Activated CD4-positive, alpha-beta T cell treated with anti-CD3 and anti-CD28 coated beads for 36 hours (primary cell): ENCODE results near the gene RPRD2. TPM values are rescaled to one million over a fixed set of nuclear protein-coding genes. Genes with fewer than 3 reads are reported as not detected.

ENCODE experiments used
- ATAC-seq: fragments of 200-7000 bp; cut with Tn5 transposase; one replicate; pipeline ENCODE4 v1.10.0; 2021; ENCODE audit warnings: mild to moderate bottlenecking, moderate library complexity
- CTCF ChIA-PET: fragments of 350-600 bp; sonication (Branson Sonifier 250); formaldehyde crosslinking; loops from one replicate; lab custom pipeline; 2021; ENCODE audit warnings: antibody characterized with exemption; lab: Charles Lee
- POLR2A ChIA-PET: fragments of 350-600 bp; sonication (Branson Sonifier 250); formaldehyde crosslinking; loops from one replicate; lab custom pipeline; 2021; ENCODE audit warnings: antibody characterized with exemption, inconsistent platforms; lab: Charles Lee
- DNase-seq: peaks from one replicate; pipeline ENCODE4 v3.0.0-alpha.2; 2020
- H3K27ac Mint-ChIP-seq: one replicate; pipeline ENCODE4 v1.8.0; 2021; ENCODE audit warnings: mixed read lengths
- H3K27me3 Mint-ChIP-seq: one replicate; pipeline ENCODE4 v1.8.0; 2021; ENCODE audit warnings: mixed read lengths
- H3K36me3 Mint-ChIP-seq: one replicate; pipeline ENCODE4 v1.8.0; 2021; ENCODE audit warnings: low read depth, mixed read lengths
- H3K4me1 Mint-ChIP-seq: one replicate; pipeline ENCODE4 v1.8.0; 2021; ENCODE audit warnings: mixed read lengths
- H3K4me3 Mint-ChIP-seq: one replicate; pipeline ENCODE4 v1.8.0; 2021; ENCODE audit warnings: mild to moderate bottlenecking, moderate library complexity, mixed read lengths
- H3K9me3 Mint-ChIP-seq: one replicate; pipeline ENCODE4 v1.8.0; 2021; ENCODE audit warnings: low read depth, mixed read lengths
- intact Hi-C, 2 experiments: fragments of 100-400 bp; cut with DNase I in 1 of 2; cut with micrococcal nuclease in 1 of 2; formaldehyde crosslinking; loops; one replicate each; pipeline versions ENCODE4 v1.14.2 to v1.15.1; 2022 to 2024; cut with DNase I, micrococcal nuclease
- total RNA-seq, 2 experiments: library from RNA; stranded (reverse); gene quantifications; one replicate each; pipeline ENCODE4 v1.2.3, GENCODE V29; 2021

Gene RPRD2
- total RNA-seq, 2 experiments from 2014 or later = 24.4 to 32.2 TPM

- ChIA-PET POLR2A (no interaction called here), CTCF (interaction anchor here (0.6 kb wide), 1 partner anchor 9 kb away, joined by 3 read pairs; no protein-coding TSS in a partner anchor)
- H3K4me1 Mint-ChIP-seq = peaks cover 66% of the 10 kb centered on the region
- ATAC-seq (no peak), DNase-seq (no peak)
- H3K27me3 Mint-ChIP-seq = no peaks in the 10 kb centered on the region
- no peak overlapping the region for H3K27ac Mint-ChIP-seq
- intact Hi-C loops = no loop called here
- peaks cover 3% of the 10 kb centered on the region for H3K36me3 Mint-ChIP-seq
- no peaks in the 10 kb centered on the region for H3K9me3 Mint-ChIP-seq
- no peak overlapping the region for H3K4me3 Mint-ChIP-seq
These were observed 45.8 kb downstream of the RPRD2 start for GRCh38 chr1:150409504-150410362.

- DNase-seq = no peak
- peaks cover 3% of the 10 kb centered on the region for H3K36me3 Mint-ChIP-seq
- intact Hi-C loops = no loop called here
- no peaks in the 10 kb centered on the region for H3K9me3 Mint-ChIP-seq
- no peaks in the 10 kb centered on the region for H3K27me3 Mint-ChIP-seq
- H3K27ac Mint-ChIP-seq = peak overlapping the region; percentile 38
- no peak for ATAC-seq
- ChIA-PET POLR2A (no interaction called here), CTCF (interaction anchor here (0.6 kb wide), 1 partner anchor 20 kb away, joined by 3 read pairs; no protein-coding TSS in a partner anchor)
- peaks cover 60% of the 10 kb centered on the region for H3K4me1 Mint-ChIP-seq
- H3K4me3 Mint-ChIP-seq = no peak overlapping the region
These were observed 46.7 kb downstream of the RPRD2 start for GRCh38 chr1:150410582-150411101.

- Mint-ChIP-seq H3K27me3 (no peaks in the 10 kb centered on the region), H3K9me3 (no peaks in the 10 kb centered on the region), H3K4me1 (peaks cover 65% of the 10 kb centered on the region), H3K36me3 (peaks cover 16% of the 10 kb centered on the region), H3K27ac (no peak overlapping the region), H3K4me3 (no peak overlapping the region)
- ChIA-PET CTCF (interaction anchor here (0.5 to 1.0 kb wide), 3 partner anchors 33 to 685 kb away, joined by 3 to 4 read pairs (median 3); no protein-coding TSS in a partner anchor), POLR2A (no interaction called here)
- DNase-seq (no peak), ATAC-seq (no peak)
- intact Hi-C loops = no loop called here
These were observed 50.6 kb downstream of the RPRD2 start for GRCh38 chr1:150414592-150414991.

GRCh38 chr1:150415800-150416199, 51.9 kb downstream of the RPRD2 start:
- Mint-ChIP-seq H3K4me1 (peaks cover 53% of the 10 kb centered on the region), H3K36me3 (peaks cover 22% of the 10 kb centered on the region), H3K9me3 (no peaks in the 10 kb centered on the region), H3K27me3 (no peaks in the 10 kb centered on the region), H3K4me3 (no peak overlapping the region), H3K27ac (no peak overlapping the region)
- ChIA-PET CTCF (no interaction called here), POLR2A (no interaction called here)
- no peak for DNase-seq
- intact Hi-C loops = loop anchor here in 1 of 2 experiments (2.0 kb wide), 1 partner anchor 19 kb away; no protein-coding TSS in a partner anchor
- no peak for ATAC-seq

GRCh38 chr1:150420560-150421265, 56.8 kb downstream of the RPRD2 start:
- no peaks in the 10 kb centered on the region for H3K27me3 Mint-ChIP-seq
- H3K4me1 Mint-ChIP-seq = peaks cover 26% of the 10 kb centered on the region
- ATAC-seq (no peak), DNase-seq (no peak)
- H3K9me3 Mint-ChIP-seq = no peaks in the 10 kb centered on the region
- ChIA-PET CTCF (interaction anchor here (0.6 kb wide), 1 partner anchor 165 kb away, joined by 5 read pairs; no protein-coding TSS in a partner anchor), POLR2A (no interaction called here)
- intact Hi-C loops = no loop called here
- peaks cover 20% of the 10 kb centered on the region for H3K36me3 Mint-ChIP-seq
- no peak overlapping the region for H3K27ac Mint-ChIP-seq
- no peak overlapping the region for H3K4me3 Mint-ChIP-seq

GRCh38 chr1:150422541-150422940, 58.6 kb downstream of the RPRD2 start:
- POLR2A ChIA-PET = no interaction called here
- no peak for DNase-seq
- peaks cover 14% of the 10 kb centered on the region for H3K36me3 Mint-ChIP-seq
- no peak overlapping the region for H3K27ac Mint-ChIP-seq
- no peak overlapping the region for H3K4me3 Mint-ChIP-seq
- H3K4me1 Mint-ChIP-seq = peaks cover 11% of the 10 kb centered on the region
- intact Hi-C loops = no loop called here
- CTCF ChIA-PET = no interaction called here
- H3K27me3 Mint-ChIP-seq = no peaks in the 10 kb centered on the region
- H3K9me3 Mint-ChIP-seq = no peaks in the 10 kb centered on the region
- ATAC-seq = no peak

GRCh38 chr1:150429805-150430204, 65.9 kb downstream of the RPRD2 start:
- H3K4me3 Mint-ChIP-seq = no peak overlapping the region
- peak overlapping the region; percentile 16 for H3K27ac Mint-ChIP-seq
- ChIA-PET CTCF (interaction anchor here (0.6 kb wide), 2 partner anchors 19 to 389 kb away, joined by 3 read pairs; no protein-coding TSS in a partner anchor), POLR2A (no interaction called here)
- no peaks in the 10 kb centered on the region for H3K27me3 Mint-ChIP-seq
- H3K9me3 Mint-ChIP-seq = no peaks in the 10 kb centered on the region
- peak; percentile 60 for ATAC-seq
- peaks cover 10% of the 10 kb centered on the region for H3K36me3 Mint-ChIP-seq
- DNase-seq = no peak
- intact Hi-C loops = loop anchor here (5.0 to 10.0 kb wide), 2 partner anchors 63 to 175 kb away; partner anchors contain the start of gene CA14 (in 2 of the 2)
- H3K4me1 Mint-ChIP-seq = peaks cover 7% of the 10 kb centered on the region

- ATAC-seq = no peak
- no peak for DNase-seq
- H3K4me1 Mint-ChIP-seq = peaks cover 6% of the 10 kb centered on the region
- POLR2A ChIA-PET = no interaction called here
- H3K36me3 Mint-ChIP-seq = peaks cover 18% of the 10 kb centered on the region
- H3K27ac Mint-ChIP-seq = no peak overlapping the region
- no peak overlapping the region for H3K4me3 Mint-ChIP-seq
- intact Hi-C loops = loop anchor here in 1 of 2 experiments (5.0 kb wide), 1 partner anchor 74 kb away; no protein-coding TSS in a partner anchor
- no peaks in the 10 kb centered on the region for H3K27me3 Mint-ChIP-seq
- H3K9me3 Mint-ChIP-seq = no peaks in the 10 kb centered on the region
- CTCF ChIA-PET = no interaction called here
These were observed 77.2 kb downstream of the RPRD2 start for GRCh38 chr1:150441121-150441520.

- ATAC-seq = peak; percentile 86
- H3K27me3 Mint-ChIP-seq = no peaks in the 10 kb centered on the region
- POLR2A ChIA-PET = interaction anchor here (1.0 kb wide), 1 partner anchor 81 kb away, joined by 3 read pairs; no protein-coding TSS in a partner anchor
- peak overlapping the region; percentile 56 for H3K27ac Mint-ChIP-seq
- CTCF ChIA-PET = interaction anchor here (0.7 to 2.7 kb wide), 5 partner anchors 10 to 188 kb away, joined by 3 to 7 read pairs (median 3); no protein-coding TSS in a partner anchor
- H3K9me3 Mint-ChIP-seq = no peaks in the 10 kb centered on the region
- H3K4me3 Mint-ChIP-seq = no peak overlapping the region
- intact Hi-C loops = loop anchor here in 1 of 2 experiments (5.0 kb wide), 1 partner anchor 77 kb away; no protein-coding TSS in a partner anchor
- DNase-seq = peak; percentile 23
- H3K36me3 Mint-ChIP-seq = peaks cover 26% of the 10 kb centered on the region
- peaks cover 8% of the 10 kb centered on the region for H3K4me1 Mint-ChIP-seq
These were observed 80.3 kb downstream of the RPRD2 start for GRCh38 chr1:150444232-150444631.

GRCh38 chr1:150456146-150456647, 92.2 kb downstream of the RPRD2 start:
- H3K27ac Mint-ChIP-seq = no peak overlapping the region
- H3K36me3 Mint-ChIP-seq = peaks cover 22% of the 10 kb centered on the region
- ChIA-PET CTCF (no interaction called here), POLR2A (no interaction called here)
- intact Hi-C loops = no loop called here
- peaks cover 3% of the 10 kb centered on the region for H3K4me1 Mint-ChIP-seq
- no peak overlapping the region for H3K4me3 Mint-ChIP-seq
- no peaks in the 10 kb centered on the region for H3K27me3 Mint-ChIP-seq
- no peaks in the 10 kb centered on the region for H3K9me3 Mint-ChIP-seq
- no peak for ATAC-seq
- DNase-seq = no peak

- Mint-ChIP-seq H3K9me3 (no peaks in the 10 kb centered on the region), H3K27ac (no peak overlapping the region), H3K36me3 (peaks cover 18% of the 10 kb centered on the region), H3K27me3 (no peaks in the 10 kb centered on the region), H3K4me1 (peaks cover 4% of the 10 kb centered on the region), H3K4me3 (no peak overlapping the region)
- ATAC-seq (peak; percentile 69), DNase-seq (peak; percentile 85)
- intact Hi-C loops = loop anchor here (1.0 to 10.0 kb wide), 8 partner anchors 51 to 533 kb away; partner anchors contain the start of genes CERS2 (in 1 of the 2) and FALEC (in 1 of the 2)
- POLR2A ChIA-PET = no interaction called here
- CTCF ChIA-PET = interaction anchor here (1.3 to 1.5 kb wide), 2 partner anchors 11 to 16 kb away, joined by 7 read pairs; no protein-coding TSS in a partner anchor
These were observed 100.5 kb downstream of the RPRD2 start for GRCh38 chr1:150464422-150464826.
